H9 (cell line): ENCODE data around the gene APBB2. TPM values are rescaled to one million over a fixed set of nuclear protein-coding genes. Genes with fewer than 3 reads are reported as not detected.

Source experiments
- DNase-seq: peaks from one replicate; pipeline ENCODE4 v3.0.0-alpha.2; 2017
- H2AFZ ChIP-seq: one replicate; pipeline ENCODE4 v1.6.1; 2013; ENCODE audit warnings: mild to moderate bottlenecking, low read length, control low read depth, moderate library complexity
- H2AK5ac ChIP-seq: 2 replicates; pipeline ENCODE4 v1.6.1; 2013; ENCODE audit warnings: low read length, control low read depth, mixed read lengths; ENCODE audit not compliant: insufficient read length
- H2BK120ac ChIP-seq: one replicate; pipeline ENCODE4 v1.6.1; 2013; ENCODE audit warnings: low read depth, mild to moderate bottlenecking, low read length, control low read depth, inconsistent platforms; ENCODE audit not compliant: poor library complexity, severe bottlenecking
- H2BK12ac ChIP-seq: 2 replicates; pipeline ENCODE4 v1.6.1; 2013; ENCODE audit warnings: low read length, control low read depth, mixed read lengths, low read depth; ENCODE audit not compliant: insufficient read length
- H2BK15ac ChIP-seq: 2 replicates; pipeline ENCODE4 v1.6.1; 2013; ENCODE audit warnings: low read depth, low read length, control low read depth
- H2BK20ac ChIP-seq: one replicate; pipeline ENCODE4 v1.6.1; 2013; ENCODE audit warnings: low read depth, mild to moderate bottlenecking, low read length, control low read depth, inconsistent platforms; ENCODE audit not compliant: poor library complexity, severe bottlenecking
- H2BK5ac ChIP-seq: 2 replicates; pipeline ENCODE4 v1.6.1; 2013; ENCODE audit warnings: low read length, control low read depth, mixed read lengths; ENCODE audit not compliant: insufficient read length
- H3K14ac ChIP-seq: 2 replicates; pipeline ENCODE4 v1.6.1; 2013; ENCODE audit warnings: low read length, control low read depth; ENCODE audit not compliant: insufficient read depth
- H3K18ac ChIP-seq: 2 replicates; pipeline ENCODE4 v1.6.1; 2013; ENCODE audit warnings: low read depth, mild to moderate bottlenecking, mixed read lengths, low read length, control low read depth; ENCODE audit not compliant: insufficient read length
- H3K23ac ChIP-seq: 2 replicates; pipeline ENCODE4 v1.6.1; 2013; ENCODE audit warnings: low read length, control low read depth, mixed read lengths, low read depth; ENCODE audit not compliant: insufficient read length
- H3K23me2 ChIP-seq: 2 replicates; pipeline ENCODE4 v1.6.1; 2013; ENCODE audit warnings: low read depth, mild to moderate bottlenecking, mixed read lengths, low read length, control low read depth; ENCODE audit not compliant: insufficient read length, poor library complexity, severe bottlenecking
- H3K27ac ChIP-seq: 2 replicates; pipeline ENCODE4 v1.5.1; 2013; ENCODE audit warnings: low read length, control low read depth, mixed read lengths, low read depth; ENCODE audit not compliant: insufficient read length
- H3K27me3 ChIP-seq: 2 replicates; pipeline ENCODE4 v1.6.1; 2013; ENCODE audit warnings: low read length, control low read depth, inconsistent platforms; ENCODE audit not compliant: insufficient read depth
- H3K4ac ChIP-seq: 2 replicates; pipeline ENCODE4 v1.6.1; 2013; ENCODE audit warnings: low read depth, mild to moderate bottlenecking, control low read depth, inconsistent platforms, low read length, moderate library complexity
- H3K4me1 ChIP-seq: 2 replicates; pipeline ENCODE4 v1.6.1; 2013; ENCODE audit warnings: low read length, control low read depth, inconsistent platforms; ENCODE audit not compliant: insufficient read depth
- H3K4me2 ChIP-seq: 2 replicates; pipeline ENCODE4 v1.6.1; 2013; ENCODE audit warnings: low read length, control low read depth, mixed read lengths; ENCODE audit not compliant: insufficient read length, insufficient read depth
- H3K56ac ChIP-seq: 2 replicates; pipeline ENCODE4 v1.6.1; 2013; ENCODE audit warnings: low read depth, mild to moderate bottlenecking, mixed read lengths, low read length, control low read depth; ENCODE audit not compliant: insufficient read length
- H3K79me1 ChIP-seq: 2 replicates; pipeline ENCODE4 v1.6.1; 2013; ENCODE audit warnings: low read depth, mild to moderate bottlenecking, moderate library complexity, low read length, control low read depth, inconsistent platforms; ENCODE audit not compliant: insufficient read depth, poor library complexity, severe bottlenecking
- H3K79me2 ChIP-seq: 2 replicates; pipeline ENCODE4 v1.6.1; 2013; ENCODE audit warnings: low read length, control low read depth, inconsistent platforms; ENCODE audit not compliant: insufficient read depth
- H3K9ac ChIP-seq: 2 replicates; pipeline ENCODE4 v1.6.1; 2013; ENCODE audit warnings: low read length, control low read depth, mixed read lengths; ENCODE audit not compliant: insufficient read length; ENCODE audit errors: extremely low read depth
- H3K9me3 ChIP-seq: one replicate; pipeline ENCODE4 v1.6.1; 2013; ENCODE audit warnings: low read depth, low read length, inconsistent platforms; ENCODE audit not compliant: control insufficient read depth
- H3T11ph ChIP-seq: one replicate; pipeline ENCODE4 v1.6.1; 2013; ENCODE audit warnings: mild to moderate bottlenecking, low read length, control low read depth, inconsistent platforms
- H4K20me1 ChIP-seq: one replicate; pipeline ENCODE4 v1.6.1; 2013; ENCODE audit not compliant: control insufficient read depth, insufficient read length, insufficient read depth
- H4K5ac ChIP-seq: 2 replicates; pipeline ENCODE4 v1.6.1; 2013; ENCODE audit warnings: low read depth, mild to moderate bottlenecking, mixed read lengths, low read length, control low read depth; ENCODE audit not compliant: insufficient read length
- H4K8ac ChIP-seq: replicated peaks from 2 replicates; pipeline ENCODE4 v1.6.1; 2013; ENCODE audit warnings: low read length, control low read depth, mixed read lengths, low read depth; ENCODE audit not compliant: insufficient read length
- H4K91ac ChIP-seq: 2 replicates; pipeline ENCODE4 v1.6.1; 2013; ENCODE audit warnings: low read depth, mild to moderate bottlenecking, moderate library complexity, mixed read lengths, low read length, control low read depth; ENCODE audit not compliant: insufficient read length
- H3K27ac Mint-ChIP-seq, 3 experiments: 2 replicates in 2 of 3; 3 replicates in 1 of 3; pipeline ENCODE4 v1.8.0; 2020 to 2021; ENCODE audit warnings: mixed read lengths in 3 of 3, mild to moderate bottlenecking in 1 of 3, moderate library complexity in 1 of 3
- H3K27me3 Mint-ChIP-seq: 2 replicates; pipeline ENCODE4 v1.8.0; 2021; ENCODE audit warnings: low read depth, mild to moderate bottlenecking, moderate library complexity, mixed read lengths
- H3K36me3 Mint-ChIP-seq, 3 experiments: 2 replicates in 2 of 3; 3 replicates in 1 of 3; pipeline ENCODE4 v1.8.0; 2020 to 2021; ENCODE audit warnings: low read depth in 3 of 3, mixed read lengths in 3 of 3; ENCODE audit not compliant: insufficient read depth in 1 of 3
- H3K4me1 Mint-ChIP-seq, 2 experiments: 2 replicates each; pipeline ENCODE4 v1.8.0; 2020; ENCODE audit warnings: mixed read lengths in 2 of 2
- H3K4me3 Mint-ChIP-seq, 2 experiments: 2 replicates in 1 of 2; 3 replicates in 1 of 2; pipeline ENCODE4 v1.8.0; 2020 to 2021; ENCODE audit warnings: mild to moderate bottlenecking in 2 of 2, mixed read lengths in 2 of 2, moderate library complexity in 1 of 2
- H3K9me3 Mint-ChIP-seq, 2 experiments: 2 replicates in 1 of 2; 3 replicates in 1 of 2; pipeline ENCODE4 v1.8.0; 2020; ENCODE audit warnings: mild to moderate bottlenecking in 2 of 2, mixed read lengths in 2 of 2, moderate library complexity in 1 of 2
- WGBS: extraction: QIAGEN DNeasy Blood & Tissue Kit; methylation state at CpG from one replicate; pipeline ENCODE4 v1.1.7; 2013; ENCODE audit warnings: missing lambda C conversion rate, low lambda C conversion rate, mixed read lengths; ENCODE audit not compliant: insufficient read length; ENCODE audit errors: extremely low coverage; 5-methylcytosine and 5-hydroxymethylcytosine counted together
- total RNA-seq: library from RNA; stranded (reverse); gene quantifications from 2 replicates; pipeline ENCODE4 v1.2.1, GENCODE V29; 2021
- TF ChIP-seq, protein P1 (sequence below): fragments of 200-600 bp; sonication (generic); conservative IDR thresholded peaks from 3 replicates; pipeline ENCODE4 v1.8.0; 2021; ENCODE audit warnings: antibody characterized with exemption, mild to moderate bottlenecking

The APBB2 gene
- total RNA-seq, 1 experiment from 2014 or later = 39.6 TPM

GRCh38 chr4:41038304-41038703 is 176.0 kb downstream of the APBB2 start:
- no CpG with 5 or more reads among the region's 2 CpGs for WGBS

More at GRCh38 chr4:41038304-41038703, 176.0 kb downstream of the APBB2 start:
- Histone ChIP-seq H3K27me3 (no peaks in the 10 kb centered on the region), H2BK120ac (no peak overlapping the region), H3K79me1 (no peaks in the 10 kb centered on the region), H2BK12ac (no peak overlapping the region), H3K79me2 (no peaks in the 10 kb centered on the region), H3K23ac (no peak overlapping the region), H4K91ac (no peak overlapping the region), H4K5ac (no peak overlapping the region), H3K18ac (no peak overlapping the region), H3K27ac (no peak overlapping the region), H4K8ac (no peak overlapping the region), H2BK15ac (no peak overlapping the region), H3K4ac (no peak overlapping the region), H2AK5ac (no peak overlapping the region), H3K56ac (no peak overlapping the region), H4K20me1 (no peaks in the 10 kb centered on the region), H3K4me2 (no peak overlapping the region), H3K23me2 (no peaks in the 10 kb centered on the region), H3K14ac (no peak overlapping the region), H3K4me1 (no peaks in the 10 kb centered on the region), H3T11ph (no peak overlapping the region), H3K9ac (no peak overlapping the region), H3K9me3 (no peaks in the 10 kb centered on the region), H2BK5ac (no peak overlapping the region), H2AFZ (no peak overlapping the region), H2BK20ac (no peak overlapping the region)
- no peak for DNase-seq
- H3K36me3 Mint-ChIP-seq = peaks cover 2 to 8% (median 8%) of the 10 kb centered on the region in 3 experiments; a peak in 3 of 7 replicates
- H3K27me3 Mint-ChIP-seq = no peaks in the 10 kb centered on the region
- H3K4me3 Mint-ChIP-seq = no peak overlapping the region
- H3K4me1 Mint-ChIP-seq = no peaks in the 10 kb centered on the region
- TF ChIP-seq, protein P1, sequence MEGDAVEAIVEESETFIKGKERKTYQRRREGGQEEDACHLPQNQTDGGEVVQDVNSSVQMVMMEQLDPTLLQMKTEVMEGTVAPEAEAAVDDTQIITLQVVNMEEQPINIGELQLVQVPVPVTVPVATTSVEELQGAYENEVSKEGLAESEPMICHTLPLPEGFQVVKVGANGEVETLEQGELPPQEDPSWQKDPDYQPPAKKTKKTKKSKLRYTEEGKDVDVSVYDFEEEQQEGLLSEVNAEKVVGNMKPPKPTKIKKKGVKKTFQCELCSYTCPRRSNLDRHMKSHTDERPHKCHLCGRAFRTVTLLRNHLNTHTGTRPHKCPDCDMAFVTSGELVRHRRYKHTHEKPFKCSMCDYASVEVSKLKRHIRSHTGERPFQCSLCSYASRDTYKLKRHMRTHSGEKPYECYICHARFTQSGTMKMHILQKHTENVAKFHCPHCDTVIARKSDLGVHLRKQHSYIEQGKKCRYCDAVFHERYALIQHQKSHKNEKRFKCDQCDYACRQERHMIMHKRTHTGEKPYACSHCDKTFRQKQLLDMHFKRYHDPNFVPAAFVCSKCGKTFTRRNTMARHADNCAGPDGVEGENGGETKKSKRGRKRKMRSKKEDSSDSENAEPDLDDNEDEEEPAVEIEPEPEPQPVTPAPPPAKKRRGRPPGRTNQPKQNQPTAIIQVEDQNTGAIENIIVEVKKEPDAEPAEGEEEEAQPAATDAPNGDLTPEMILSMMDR = no peak
- H3K9me3 Mint-ChIP-seq = peaks cover 3% of the 10 kb centered on the region in 2 experiments; a peak in 2 of 5 replicates
- no peak overlapping the region for H3K27ac Mint-ChIP-seq
